AG08395 (cell line): ENCODE measurements around the gene TNFRSF21.
"Not testable (repeated sequence)": the region's sequence is repeated elsewhere in the genome, so short reads cannot be mapped to it uniquely, and the experiment has no call there.

Experiments
- DNase-seq: peaks from one replicate; pipeline ENCODE4 v3.0.0; 2012; ENCODE audit warnings: mixed read lengths, low spot score

TNFRSF21 gene

DNA sequence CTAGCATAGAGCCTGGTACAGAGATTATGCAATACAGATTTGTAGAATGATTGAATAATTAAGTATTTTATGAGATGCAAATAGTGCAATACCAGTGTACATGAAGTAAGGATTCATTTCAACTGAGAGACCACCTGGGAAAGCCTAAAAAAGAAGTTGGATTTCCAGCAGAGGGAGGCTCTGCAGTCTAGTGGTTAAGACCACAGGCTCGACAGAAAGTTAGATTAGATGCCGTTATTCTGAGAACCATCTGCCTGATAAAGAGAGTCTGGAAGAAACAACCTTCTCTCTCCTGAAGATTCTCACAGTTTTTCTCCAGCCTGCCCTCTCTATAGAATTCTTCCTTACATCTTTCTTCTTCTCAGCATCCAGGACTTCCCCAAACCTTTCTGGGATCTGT is 13.6 kb upstream of the TNFRSF21 start:
- DNase-seq = no peak

DNA sequence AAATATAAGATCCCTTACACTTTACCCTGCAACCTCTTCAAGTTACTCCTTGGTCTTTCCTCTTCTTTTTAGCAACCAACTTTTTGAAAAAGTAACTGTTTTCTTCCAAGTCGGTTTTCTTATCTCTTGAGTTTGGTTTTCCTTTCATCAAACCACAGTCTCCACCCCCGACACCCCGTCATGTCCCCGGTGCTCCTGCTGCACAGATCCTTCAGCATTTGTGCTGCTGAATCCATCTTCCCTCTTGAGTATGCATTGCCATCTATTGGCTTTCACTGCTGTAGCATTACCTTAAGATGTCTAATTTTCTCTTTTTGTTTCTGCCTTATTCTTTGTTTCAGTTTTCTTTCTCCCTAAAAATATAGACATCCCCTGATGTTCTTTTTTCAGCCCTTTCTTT is 11.9 kb upstream of the TNFRSF21 start:
- DNase-seq = no peak

DNA sequence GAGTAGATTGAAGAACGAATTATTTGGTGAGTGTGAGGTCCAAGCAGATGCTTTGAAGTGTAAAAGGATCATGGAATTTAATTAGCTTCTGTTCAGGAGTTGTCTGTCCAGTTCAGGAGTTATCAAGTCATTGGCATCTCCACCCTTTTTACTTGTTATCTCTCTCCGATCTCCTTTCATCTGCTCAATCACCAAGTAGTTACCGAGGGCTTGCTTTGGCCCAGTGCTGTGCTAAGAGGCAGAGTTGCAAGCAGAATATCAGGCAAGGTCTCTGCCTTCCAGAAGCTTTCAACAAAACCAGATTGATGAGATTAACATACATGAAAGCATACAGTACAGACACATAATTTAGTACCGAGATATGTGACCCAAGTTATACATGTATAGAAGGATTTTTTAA is 10.2 kb upstream of the TNFRSF21 start:
- DNase-seq = no peak

DNA sequence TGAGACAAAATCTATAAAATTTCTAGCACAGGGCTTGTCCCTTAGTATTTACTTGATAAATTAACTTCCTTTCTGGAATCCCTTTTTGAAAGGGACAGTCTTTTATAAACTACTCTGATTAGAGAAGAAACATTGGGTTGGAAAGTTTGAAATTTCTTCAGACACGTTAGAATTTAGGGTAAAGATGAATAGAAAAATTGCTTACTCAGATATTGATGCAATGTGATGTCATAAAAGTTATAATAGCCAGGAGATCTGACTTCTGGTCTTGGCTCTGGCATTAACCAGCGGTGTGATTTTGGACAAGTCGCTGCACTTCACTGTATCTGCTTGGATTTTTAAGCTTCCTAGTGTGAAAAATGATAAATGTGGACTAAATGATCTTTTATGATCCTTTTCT is 9.7 kb upstream of the TNFRSF21 start:
- DNase-seq = no peak

DNA sequence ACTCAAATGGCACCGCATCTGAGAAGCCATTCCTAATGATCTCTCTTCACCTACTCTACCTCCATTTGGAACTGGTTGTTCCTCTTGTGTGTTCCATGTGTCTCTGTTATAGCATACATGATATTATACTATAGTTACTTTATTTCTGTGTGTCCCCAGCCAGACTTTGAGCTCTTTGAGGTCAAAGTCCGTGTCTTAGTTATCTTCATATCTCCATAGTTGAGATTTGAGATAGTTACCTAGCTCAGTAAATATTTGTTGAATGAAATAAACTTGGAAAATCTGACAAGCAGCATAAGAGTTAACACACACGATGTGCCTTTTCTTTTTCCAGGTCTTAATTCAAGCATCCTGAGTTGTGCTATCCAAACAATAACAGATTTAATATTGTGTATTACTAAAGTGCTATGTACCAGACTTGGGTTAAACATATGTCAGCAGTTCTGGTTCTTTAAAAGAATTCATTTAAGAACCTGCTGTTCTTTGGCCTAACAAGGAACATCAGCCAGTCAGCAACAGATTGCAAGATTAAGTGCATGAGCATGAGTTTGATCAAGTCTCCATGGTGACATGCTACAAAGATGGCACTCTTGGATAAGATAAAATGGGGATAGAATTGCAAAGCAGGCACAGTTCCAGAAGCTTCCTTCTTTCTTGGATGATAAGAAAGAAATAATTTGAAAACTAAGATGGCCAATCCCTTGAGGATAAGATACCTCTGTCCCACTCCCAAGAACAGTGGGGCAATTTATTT is 8.7 kb upstream of the TNFRSF21 start:
- no peak for DNase-seq

DNA sequence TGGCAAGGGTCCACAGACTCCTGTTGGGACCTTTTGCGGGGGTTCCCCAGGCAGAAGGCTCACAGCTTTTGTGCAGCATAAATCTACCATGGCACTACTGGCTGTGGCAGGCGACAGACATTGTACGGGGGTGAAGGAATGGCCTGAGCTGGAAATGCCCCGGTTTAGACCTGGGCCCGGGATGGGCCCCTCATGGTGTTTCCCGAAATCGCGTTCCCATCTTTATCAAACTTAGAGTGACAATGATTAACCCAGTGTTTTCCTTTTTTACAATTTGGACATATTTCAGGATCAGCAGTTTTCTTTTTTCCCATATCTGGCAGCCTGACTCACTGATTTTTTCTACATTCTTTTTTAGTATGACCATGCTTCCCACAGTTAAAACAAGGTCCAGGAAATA is 5.5 kb upstream of the TNFRSF21 start:
- not testable (repeated sequence) for DNase-seq

DNA sequence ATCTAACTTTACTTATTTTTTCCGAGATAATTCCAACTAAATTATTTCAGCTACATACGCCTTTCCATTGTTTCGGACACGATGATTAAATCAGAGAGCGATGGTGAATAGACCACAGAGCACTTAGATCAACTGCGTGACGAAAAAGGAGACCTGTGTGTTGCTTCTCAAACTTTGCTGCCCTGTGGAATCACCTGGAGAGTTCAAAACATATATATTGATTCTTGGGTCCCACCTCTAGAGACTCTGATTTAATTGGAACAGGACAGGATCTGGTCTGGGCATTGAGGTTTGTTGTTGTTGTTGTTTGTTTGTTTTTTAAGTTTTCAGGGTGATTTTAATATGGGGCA is 401 bp upstream of the TNFRSF21 start:
- DNase-seq = no peak

DNA sequence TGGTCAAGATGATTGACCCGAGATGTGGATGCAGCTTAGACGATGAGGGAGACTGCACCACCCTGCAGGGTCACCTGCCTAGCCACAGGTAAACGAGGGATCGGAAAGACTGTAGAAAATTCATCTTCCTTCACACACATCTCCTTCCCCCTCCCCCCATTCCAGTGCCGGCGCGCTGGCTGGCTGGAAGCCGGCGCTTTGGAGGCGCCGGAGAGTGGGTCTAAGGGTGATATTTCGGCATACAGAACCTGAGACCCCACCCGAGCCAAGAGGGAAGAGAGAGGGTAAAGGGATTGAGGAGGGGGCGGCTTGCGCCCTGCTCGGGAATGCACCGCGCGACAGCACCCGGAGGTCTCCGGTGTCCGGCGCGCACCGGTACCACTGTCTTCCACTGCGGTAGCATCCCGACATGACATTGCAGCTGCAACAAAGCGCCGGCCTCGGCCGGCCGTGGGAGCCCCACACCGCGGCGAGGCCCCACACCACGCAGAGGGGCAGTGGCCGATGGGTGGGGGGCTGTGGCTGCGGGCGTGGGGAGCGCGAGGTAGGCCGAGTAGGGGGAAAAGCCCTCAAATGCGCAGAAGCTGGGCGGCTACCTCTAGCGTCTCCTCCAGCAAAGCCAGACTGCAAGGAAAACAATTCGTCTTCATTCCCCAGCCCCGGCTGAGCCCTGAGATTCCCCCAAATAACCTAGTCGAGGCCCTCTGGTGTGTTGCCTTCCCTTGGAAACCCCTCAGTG is 984 bp downstream of the TNFRSF21 start:
- peak; percentile 25 for DNase-seq

DNA sequence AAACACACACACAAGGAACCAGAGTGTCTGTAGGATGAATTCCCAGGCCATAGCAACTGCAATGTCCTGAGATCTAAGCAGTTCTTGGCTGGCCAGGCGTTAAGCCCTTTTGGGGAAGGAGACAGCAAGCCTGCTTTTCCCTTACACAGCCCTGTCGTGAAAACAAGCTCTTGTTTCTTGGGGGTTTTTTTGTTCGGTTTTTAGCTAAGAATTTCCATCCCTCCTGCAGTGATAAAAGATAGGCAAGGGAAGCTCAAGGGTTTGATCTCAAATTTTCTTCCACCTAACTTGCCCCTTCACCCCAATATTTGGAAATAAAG is 1.5 kb downstream of the TNFRSF21 start:
- no peak for DNase-seq

DNA sequence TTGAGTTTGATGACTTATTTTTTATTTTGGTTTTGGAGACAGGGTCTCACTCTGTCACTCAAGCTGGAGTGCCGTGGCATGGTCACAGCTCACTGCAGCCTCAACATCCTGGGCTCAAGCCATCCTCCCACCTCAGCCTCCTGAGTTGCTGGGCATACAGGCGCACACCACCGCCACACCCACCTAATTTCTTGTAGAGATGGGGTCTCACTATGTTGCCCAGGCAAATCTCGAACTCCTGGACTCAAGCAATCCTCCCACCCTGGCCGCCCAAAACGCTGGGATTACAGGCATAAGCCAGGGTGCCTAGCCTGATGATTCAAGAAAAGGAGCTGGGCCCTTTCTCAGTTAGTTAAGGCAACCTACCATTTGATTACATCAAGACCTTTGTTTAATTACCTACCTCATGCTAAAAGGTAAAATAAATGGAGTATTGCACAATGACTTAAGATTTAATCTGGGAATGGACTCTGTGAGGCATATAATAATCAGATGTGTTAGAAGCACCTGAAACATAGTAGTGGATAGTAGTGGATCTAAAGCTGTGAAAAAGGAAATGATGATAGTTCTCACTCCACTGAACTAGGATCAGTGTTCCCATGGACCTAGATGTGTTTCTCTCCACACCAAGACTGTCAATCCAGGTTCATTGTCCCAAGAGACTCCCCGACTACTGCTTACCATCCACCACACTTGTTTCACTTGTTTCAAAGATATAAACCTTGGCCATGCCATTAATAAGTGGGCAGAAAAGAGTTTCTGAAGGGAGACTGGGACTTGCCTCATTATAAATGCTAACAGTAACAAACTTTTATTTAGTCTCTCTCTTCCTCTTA is 2.1 kb downstream of the TNFRSF21 start:
- no peak for DNase-seq

DNA sequence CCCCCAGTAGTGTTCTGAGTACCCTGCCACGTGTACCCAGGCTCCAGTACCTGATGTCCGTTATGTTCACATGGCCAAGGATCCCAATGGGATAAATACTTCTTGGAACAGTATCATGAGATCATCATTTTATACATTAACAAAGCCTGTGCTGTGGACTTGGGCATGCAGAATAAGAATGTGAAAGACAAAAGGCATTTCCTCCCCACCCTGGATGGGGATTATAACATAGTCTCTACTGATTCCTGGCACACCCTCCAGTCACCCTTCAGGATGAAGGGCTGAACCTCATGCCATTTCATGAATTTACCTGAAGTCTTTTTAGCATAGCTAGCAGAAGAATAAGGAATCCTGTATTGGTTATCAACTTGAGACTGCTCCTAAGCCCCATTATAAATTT is 2.8 kb downstream of the TNFRSF21 start:
- DNase-seq = no peak

DNA sequence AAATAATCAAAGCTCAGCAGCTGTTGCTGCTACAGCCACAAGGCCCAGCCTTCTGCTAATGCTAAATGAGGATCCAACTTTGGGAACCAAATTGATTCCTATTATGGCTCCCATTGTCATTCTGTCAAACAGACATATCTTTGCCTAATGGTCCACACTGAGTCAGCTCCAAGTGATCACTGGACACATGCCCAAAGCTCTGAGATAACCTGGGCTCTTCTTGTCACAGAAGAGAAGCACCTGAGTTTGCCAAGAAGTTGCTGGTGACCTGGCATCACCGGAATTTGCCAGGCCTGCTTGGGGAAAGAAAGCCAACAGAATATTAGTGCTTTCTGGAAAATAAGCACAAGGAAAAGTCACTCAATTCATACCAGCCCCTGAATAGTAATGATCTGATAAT is 5.8 kb downstream of the TNFRSF21 start:
- DNase-seq = no peak

DNA sequence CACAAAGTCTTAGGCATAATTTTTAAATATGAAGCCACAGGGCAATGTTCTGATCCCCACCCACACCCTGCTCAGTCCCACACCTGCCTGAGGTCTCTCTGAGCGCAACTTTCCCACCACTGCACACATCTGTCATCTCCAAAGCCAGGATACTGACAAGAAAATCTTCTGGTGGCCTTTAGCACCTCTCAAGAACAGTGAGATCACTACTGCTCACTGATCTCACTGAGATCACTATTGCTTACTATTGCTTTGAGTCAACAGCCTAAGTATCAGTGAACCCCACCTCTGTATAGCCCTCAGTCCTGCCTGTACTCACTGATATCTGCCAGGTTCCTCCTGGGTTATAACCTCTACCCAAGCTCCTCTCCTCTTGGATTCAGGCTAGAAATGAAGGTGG is 6.4 kb downstream of the TNFRSF21 start:
- DNase-seq = no peak

DNA sequence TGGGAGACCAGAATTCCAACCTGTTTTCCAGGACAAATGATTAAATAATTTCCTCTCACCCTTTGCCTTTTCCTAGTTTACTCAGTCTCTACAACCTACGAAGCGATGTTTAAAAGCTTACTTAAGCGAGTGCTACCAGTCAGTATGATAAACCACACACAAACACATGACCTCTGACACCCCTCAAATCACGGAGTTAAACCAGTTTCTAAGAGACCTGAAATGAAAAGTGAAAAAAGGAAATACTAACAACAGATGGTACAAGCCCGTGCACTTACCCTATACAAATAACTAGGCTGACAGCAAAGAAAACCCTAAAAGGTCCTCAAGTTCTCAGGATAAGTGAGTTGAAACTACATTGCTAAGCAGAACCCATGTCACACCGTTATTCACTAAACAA is 7.7 kb downstream of the TNFRSF21 start:
- DNase-seq = no peak

DNA sequence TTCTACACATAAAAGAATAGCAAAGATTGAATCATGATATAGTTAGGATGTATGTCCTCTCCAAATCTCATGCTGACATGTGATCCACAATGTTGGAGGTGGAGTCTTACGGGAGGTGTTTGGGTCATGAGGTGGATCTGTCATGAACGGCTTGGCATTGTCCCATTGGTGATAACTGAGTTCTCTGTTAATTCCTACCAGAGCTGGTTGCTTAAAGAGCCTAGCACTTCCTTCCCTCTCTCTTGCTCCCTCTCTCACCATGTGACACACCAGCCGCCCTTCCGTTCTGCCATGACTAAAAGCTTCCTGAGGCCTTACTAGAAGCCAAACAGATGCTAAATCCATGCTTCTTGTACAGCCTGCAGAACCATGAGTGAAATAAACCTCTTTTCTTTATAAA is 8.3 kb downstream of the TNFRSF21 start:
- no peak for DNase-seq

DNA sequence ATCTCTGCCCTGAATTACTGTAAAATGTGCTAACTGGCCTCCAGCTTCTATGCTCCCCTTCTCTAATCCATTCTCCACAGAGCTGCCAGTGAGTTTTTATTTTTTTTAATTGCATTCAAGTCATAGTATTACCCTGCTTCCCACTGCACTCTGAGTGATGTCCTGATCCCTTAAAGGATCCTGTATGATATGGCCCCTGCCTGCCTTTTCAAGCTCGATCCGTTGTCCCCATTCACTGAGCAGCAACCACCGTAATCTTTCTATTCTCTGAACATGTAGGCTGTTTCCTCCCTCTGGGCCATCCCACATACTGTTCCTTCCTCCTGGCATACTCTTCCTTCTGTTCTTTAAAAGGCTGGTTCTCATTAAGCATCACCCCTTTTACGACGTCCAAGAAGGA is 9.3 kb downstream of the TNFRSF21 start:
- DNase-seq = no peak

DNA sequence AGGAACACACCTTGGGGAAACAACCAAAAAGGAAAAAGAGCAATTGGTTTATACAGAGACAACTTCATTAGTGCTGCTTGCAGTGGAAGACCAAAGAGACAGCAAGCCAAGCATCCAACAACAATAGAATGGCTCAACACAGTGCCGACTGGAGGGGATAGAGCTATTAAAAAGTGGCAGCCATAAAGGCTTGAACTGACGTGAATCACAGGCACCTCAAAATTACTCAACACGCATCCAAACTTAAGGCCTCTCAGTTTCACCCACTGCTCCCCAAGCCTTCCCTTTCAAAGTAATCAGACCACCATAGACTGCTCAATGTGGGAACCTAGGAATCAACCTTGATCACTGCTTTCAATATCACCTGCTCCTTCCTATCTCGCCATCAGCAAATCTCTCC is 9.7 kb downstream of the TNFRSF21 start:
- no peak for DNase-seq

DNA sequence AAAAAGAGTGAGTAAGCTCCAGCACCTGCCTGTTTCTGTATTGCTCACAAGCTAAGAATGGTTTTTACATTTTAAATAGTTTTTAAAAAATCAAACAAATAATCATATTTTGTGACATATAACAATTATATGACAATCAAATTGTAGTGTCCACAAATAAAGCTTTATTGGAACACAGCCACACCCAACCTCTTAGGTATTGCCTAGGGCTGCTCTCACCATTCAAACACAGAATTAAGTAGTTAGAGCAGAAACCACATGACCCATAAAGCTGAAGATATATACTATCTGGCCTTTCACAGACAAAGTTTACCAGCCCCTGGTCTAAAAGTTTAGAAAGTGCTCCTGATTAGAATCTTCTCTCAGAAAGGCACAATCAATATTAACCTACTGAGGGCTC is 11.2 kb downstream of the TNFRSF21 start:
- DNase-seq = no peak

DNA sequence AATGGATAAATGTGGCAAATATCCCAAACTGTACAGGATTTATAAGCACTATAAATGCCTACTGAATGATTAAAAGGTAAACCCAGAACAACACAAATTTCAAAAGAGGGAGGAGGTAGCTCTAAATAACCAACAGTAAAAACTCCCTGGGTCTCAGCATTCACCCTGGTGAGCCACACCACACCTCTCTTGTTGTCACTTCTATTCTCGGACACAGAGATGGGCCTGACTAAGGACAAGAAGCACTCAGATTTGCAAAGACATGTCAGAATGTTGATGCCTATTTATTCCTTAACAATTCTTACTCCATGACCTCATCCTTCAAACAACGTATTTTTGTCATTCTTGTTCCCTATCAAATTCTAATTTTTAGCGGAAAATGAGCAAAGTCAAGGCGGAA is 14.7 kb downstream of the TNFRSF21 start:
- DNase-seq = no peak

DNA sequence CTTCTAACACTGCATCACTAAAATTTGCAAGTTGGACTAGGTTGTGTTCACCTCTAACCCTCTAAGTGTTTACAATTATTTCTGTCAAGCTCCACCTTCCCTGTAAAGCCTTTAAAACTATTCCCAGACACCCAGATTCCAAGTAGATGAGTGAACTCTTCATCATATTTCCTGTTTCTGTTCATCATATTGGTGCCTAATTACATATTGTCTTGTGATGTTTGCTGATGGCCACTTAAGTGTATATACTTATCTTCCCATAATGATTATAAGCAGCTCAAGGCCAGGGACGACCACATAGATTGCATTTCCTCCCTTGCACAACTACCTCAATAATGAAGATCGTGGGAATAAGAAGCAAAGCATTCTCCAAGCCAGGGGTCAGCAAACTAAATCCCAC is 16.8 kb downstream of the TNFRSF21 start:
- DNase-seq = peak; percentile 15

DNA sequence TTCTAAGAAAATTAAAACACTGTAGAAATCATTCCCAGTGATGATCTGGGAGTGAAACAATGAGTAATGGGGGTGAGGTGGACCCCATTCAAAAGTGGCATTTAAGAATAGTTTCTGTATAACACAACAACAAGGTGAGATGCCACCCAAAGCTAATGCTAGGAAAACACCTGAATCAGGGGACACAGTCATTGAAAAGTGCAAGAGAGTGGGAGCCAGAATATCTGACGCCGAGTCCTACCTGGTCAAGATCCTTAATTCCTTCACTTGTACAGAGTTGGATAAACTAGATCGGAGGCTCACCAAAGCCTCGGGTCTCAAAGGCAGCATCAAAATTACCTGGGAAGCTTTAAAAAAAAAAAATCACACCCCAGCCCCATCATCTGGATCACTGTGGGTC is 17.7 kb downstream of the TNFRSF21 start:
- no peak for DNase-seq

DNA sequence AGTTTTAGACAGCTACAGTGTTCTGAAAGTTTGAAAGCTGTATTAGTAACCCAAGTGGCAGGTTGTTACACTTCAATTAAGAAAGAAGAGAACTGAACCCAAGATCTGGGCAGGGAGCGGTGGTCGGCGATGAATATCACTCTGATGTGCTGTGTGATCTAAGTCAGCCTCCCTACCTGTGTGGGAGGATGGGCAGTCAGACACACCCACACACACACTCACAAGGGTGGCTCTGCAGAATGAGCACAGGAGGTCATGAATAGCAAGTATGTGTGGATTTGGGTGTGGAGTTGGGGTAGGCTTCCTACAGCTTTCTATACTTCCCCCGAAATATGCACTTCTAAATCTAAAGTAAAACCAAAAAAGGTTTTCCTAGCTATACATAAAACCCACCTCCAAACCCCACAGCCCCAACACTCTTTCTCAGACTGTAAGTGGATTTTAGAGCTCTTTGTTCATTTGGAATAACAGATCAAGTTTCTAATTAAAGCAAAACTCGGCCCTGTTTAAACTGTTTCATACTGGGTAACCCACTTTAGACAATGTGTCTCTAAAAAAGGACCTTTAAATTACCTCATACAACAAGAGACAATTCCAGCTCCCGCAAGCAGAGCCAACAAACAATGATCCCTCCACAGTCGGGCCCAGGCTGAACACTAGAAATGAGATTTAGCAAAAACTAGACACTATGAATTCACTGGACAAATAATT is 19.4 kb downstream of the TNFRSF21 start:
- DNase-seq = no peak
